WTC11 (cell line): Measurements from ENCODE around the gene FITM1. TPM values are rescaled to one million over a fixed set of nuclear protein-coding genes. Genes with fewer than 3 reads are reported as not detected.

Experiments used
- ATAC-seq: fragments of 200-7000 bp; cut with Tn5 transposase; 2 replicates; pipeline ENCODE4 v1.10.0; 2021; ENCODE audit warnings: mild to moderate bottlenecking, moderate library complexity
- CTCF ChIA-PET: fragments of 300-600 bp; sonication (Branson Sonifier 250); formaldehyde crosslinking; loops from one replicate; lab custom pipeline; 2021; ENCODE audit warnings: antibody characterized with exemption; lab: Charles Lee
- POLR2A ChIA-PET: fragments of 350-600 bp; sonication (Branson Sonifier 250); formaldehyde crosslinking; loops from one replicate; lab custom pipeline; 2021; ENCODE audit warnings: antibody characterized with exemption; lab: Charles Lee
- DNase-seq: peaks from one replicate; pipeline ENCODE4 v3.0.0; 2021; ENCODE audit warnings: low spot score
- H3K27ac Mint-ChIP-seq: 2 replicates; pipeline ENCODE4 v1.8.0; 2021; ENCODE audit warnings: mixed read lengths
- H3K27me3 Mint-ChIP-seq: 2 replicates; pipeline ENCODE4 v1.8.0; 2021; ENCODE audit warnings: low read depth, mild to moderate bottlenecking, moderate library complexity, mixed read lengths
- H3K36me3 Mint-ChIP-seq: 2 replicates; pipeline ENCODE4 v1.8.0; 2021; ENCODE audit warnings: mixed read lengths
- H3K4me1 Mint-ChIP-seq: 2 replicates; pipeline ENCODE4 v1.8.0; 2022; ENCODE audit warnings: mixed read lengths
- H3K4me3 Mint-ChIP-seq: 2 replicates; pipeline ENCODE4 v1.8.0; 2021; ENCODE audit warnings: mild to moderate bottlenecking, moderate library complexity, mixed read lengths
- H3K9me3 Mint-ChIP-seq: 2 replicates; pipeline ENCODE4 v1.8.0; 2021; ENCODE audit warnings: mixed read lengths
- CREM ChIP-seq: sonication (generic); formaldehyde crosslinking; IDR thresholded peaks from 2 replicates; pipeline ENCODE4 v1.8.1; 2022; ENCODE audit warnings: mild to moderate bottlenecking, missing genetic modification reagents, moderate library complexity
- ELF4 ChIP-seq: sonication (generic); formaldehyde crosslinking; IDR thresholded peaks from 2 replicates; pipeline ENCODE4 v1.8.1; 2022; ENCODE audit warnings: low read depth, mild to moderate bottlenecking, moderate library complexity, missing genetic modification reagents
- FOXK1 ChIP-seq: sonication (generic); formaldehyde crosslinking; IDR thresholded peaks from 2 replicates; pipeline ENCODE4 v1.8.0; 2022; ENCODE audit warnings: mild to moderate bottlenecking, moderate library complexity, missing genetic modification reagents
- FOXP1 ChIP-seq: sonication (generic); formaldehyde crosslinking; IDR thresholded peaks from 2 replicates; pipeline ENCODE4 v1.8.0; 2022; ENCODE audit warnings: missing genetic modification reagents, mild to moderate bottlenecking, moderate library complexity, borderline replicate concordance
- GABPB1 ChIP-seq: sonication (generic); formaldehyde crosslinking; IDR thresholded peaks from 2 replicates; pipeline ENCODE4 v1.8.1; 2023; ENCODE audit warnings: mild to moderate bottlenecking, missing genetic modification reagents
- IRF2 ChIP-seq: sonication (generic); formaldehyde crosslinking; IDR thresholded peaks from 2 replicates; pipeline ENCODE4 v1.8.0; 2022; ENCODE audit warnings: low read depth, missing genetic modification reagents, borderline replicate concordance
- JAZF1 ChIP-seq: fragments of 250-450 bp; sonication (Bioruptor Pico); IDR thresholded peaks from 2 replicates; pipeline ENCODE4 v1.9.0; 2021; ENCODE audit warnings: moderate library complexity, mild to moderate bottlenecking, inconsistent platforms
- MXD4 ChIP-seq: fragments of 250-450 bp; sonication (Bioruptor Pico); IDR thresholded peaks from 2 replicates; pipeline ENCODE4 v1.8.0; 2021; ENCODE audit warnings: mild to moderate bottlenecking, moderate library complexity, borderline replicate concordance
- TEAD1 ChIP-seq: sonication (generic); formaldehyde crosslinking; IDR thresholded peaks from 2 replicates; pipeline ENCODE4 v1.8.0; 2022; ENCODE audit warnings: mild to moderate bottlenecking, missing genetic modification reagents
- ZBTB21 ChIP-seq: sonication (generic); formaldehyde crosslinking; IDR thresholded peaks from 2 replicates; pipeline ENCODE4 v1.8.1; 2023; ENCODE audit warnings: mild to moderate bottlenecking, missing genetic modification reagents, borderline replicate concordance
- ZNF317 ChIP-seq: sonication (generic); formaldehyde crosslinking; IDR thresholded peaks from 2 replicates; pipeline ENCODE4 v1.8.1; 2023; ENCODE audit warnings: low read depth, mild to moderate bottlenecking, moderate library complexity, missing genetic modification reagents, borderline replicate concordance
- total RNA-seq: library from RNA; stranded (reverse); gene quantifications from 3 replicates; pipeline ENCODE4 v1.2.3, GENCODE V29; 2021
- TF ChIP-seq, protein P1 (sequence below): sonication (generic); formaldehyde crosslinking; IDR thresholded peaks from 2 replicates; pipeline ENCODE4 v1.8.0; 2022; ENCODE audit warnings: mild to moderate bottlenecking, missing genetic modification reagents
- TF ChIP-seq, protein P2 (sequence below): sonication (generic); formaldehyde crosslinking; conservative IDR thresholded peaks from 2 replicates; pipeline ENCODE4 v1.8.1; 2022; ENCODE audit warnings: mild to moderate bottlenecking, missing genetic modification reagents
- TF ChIP-seq, protein P3 (sequence below): sonication (generic); formaldehyde crosslinking; IDR thresholded peaks from 2 replicates; pipeline ENCODE4 v1.8.0; 2022; ENCODE audit warnings: mild to moderate bottlenecking, missing genetic modification reagents
- TF ChIP-seq, protein P4 (sequence below): sonication (generic); formaldehyde crosslinking; IDR thresholded peaks from 2 replicates; pipeline ENCODE4 v1.8.1; 2023; ENCODE audit warnings: mild to moderate bottlenecking, moderate library complexity, missing genetic modification reagents
- TF ChIP-seq, protein P5 (sequence below): fragments of 250-450 bp; sonication (Bioruptor Pico); IDR thresholded peaks from 2 replicates; pipeline ENCODE4 v1.9.0; 2021; ENCODE audit warnings: mild to moderate bottlenecking
- TF ChIP-seq, protein P6 (sequence below): fragments of 250-450 bp; sonication (Bioruptor Pico); IDR thresholded peaks from 2 replicates; pipeline ENCODE4 v1.8.0; 2021; ENCODE audit warnings: mild to moderate bottlenecking
- TF ChIP-seq, protein P7 (sequence below): sonication (generic); formaldehyde crosslinking; IDR thresholded peaks from 2 replicates; pipeline ENCODE4 v1.8.1; 2022; ENCODE audit warnings: mild to moderate bottlenecking, missing genetic modification reagents, moderate library complexity, borderline replicate concordance

The FITM1 gene
- total RNA-seq, 1 experiment from 2014 or later = not detected

DNA sequence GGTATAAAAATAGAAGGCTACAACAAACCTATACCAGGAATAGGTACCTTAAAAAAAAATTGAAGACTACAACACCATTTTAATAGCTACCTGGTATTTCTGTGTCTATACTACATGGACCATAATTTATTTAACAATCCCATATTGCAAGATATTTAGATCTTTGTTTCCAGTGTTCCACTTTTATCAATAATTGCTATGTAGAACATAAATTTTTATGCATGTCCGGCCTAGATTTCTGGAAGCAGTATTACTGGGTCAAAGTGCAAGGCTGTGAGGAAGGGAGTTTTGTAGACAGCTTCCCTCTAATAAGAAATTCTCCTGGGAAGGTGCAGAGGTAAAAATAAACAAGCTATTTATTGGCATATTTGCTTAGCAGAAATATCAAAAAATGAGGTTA, 19.9 kb upstream of the FITM1 start (continued):
- TF ChIP-seq, protein P1, sequence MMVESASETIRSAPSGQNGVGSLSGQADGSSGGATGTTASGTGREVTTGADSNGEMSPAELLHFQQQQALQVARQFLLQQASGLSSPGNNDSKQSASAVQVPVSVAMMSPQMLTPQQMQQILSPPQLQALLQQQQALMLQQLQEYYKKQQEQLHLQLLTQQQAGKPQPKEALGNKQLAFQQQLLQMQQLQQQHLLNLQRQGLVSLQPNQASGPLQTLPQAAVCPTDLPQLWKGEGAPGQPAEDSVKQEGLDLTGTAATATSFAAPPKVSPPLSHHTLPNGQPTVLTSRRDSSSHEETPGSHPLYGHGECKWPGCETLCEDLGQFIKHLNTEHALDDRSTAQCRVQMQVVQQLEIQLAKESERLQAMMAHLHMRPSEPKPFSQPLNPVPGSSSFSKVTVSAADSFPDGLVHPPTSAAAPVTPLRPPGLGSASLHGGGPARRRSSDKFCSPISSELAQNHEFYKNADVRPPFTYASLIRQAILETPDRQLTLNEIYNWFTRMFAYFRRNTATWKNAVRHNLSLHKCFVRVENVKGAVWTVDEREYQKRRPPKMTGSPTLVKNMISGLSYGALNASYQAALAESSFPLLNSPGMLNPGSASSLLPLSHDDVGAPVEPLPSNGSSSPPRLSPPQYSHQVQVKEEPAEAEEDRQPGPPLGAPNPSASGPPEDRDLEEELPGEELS = no peak
- TF ChIP-seq, all 79 proteins: peak for 0

DNA sequence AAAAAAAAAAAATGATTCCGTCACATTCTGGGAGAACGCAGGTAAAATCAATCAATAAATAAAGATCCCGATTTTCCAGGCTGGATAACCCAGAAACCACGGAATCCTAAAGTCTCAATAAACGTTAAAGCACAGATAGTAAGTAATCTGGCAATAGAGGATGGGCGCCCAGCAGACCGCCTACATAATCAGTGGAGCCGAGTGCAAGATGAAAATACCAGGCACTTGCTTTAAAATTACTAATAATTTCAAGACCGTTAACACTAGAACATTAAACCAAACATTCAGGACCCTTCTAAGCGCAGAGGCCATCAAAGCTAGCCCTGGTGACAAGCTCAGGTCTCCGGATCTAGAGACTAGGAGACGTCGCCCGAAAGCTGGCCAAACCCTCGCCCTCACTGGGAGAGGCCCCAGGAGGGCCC, 17.1 kb upstream of the FITM1 start:
- Mint-ChIP-seq H3K4me1 (peaks cover 22% of the 10 kb centered on the region), H3K36me3 (peaks cover 18% of the 10 kb centered on the region), H3K4me3 (peak overlapping the region; percentile 99), H3K27ac (peak overlapping the region; percentile 99), H3K27me3 (peaks cover 4% of the 10 kb centered on the region; the same call in 1 of the 2 replicates), H3K9me3 (no peaks in the 10 kb centered on the region)
- DNase-seq (no peak), ATAC-seq (no peak)
- peak; percentile 40; the same call in 1 of the 2 replicates for TF ChIP-seq ELF4 (CRISPR knock-in tag)
- TF ChIP-seq ZBTB21 (CRISPR knock-in tag) = no peak
- CTCF ChIA-PET = interaction anchor here (1.1 to 3.3 kb wide), 17 partner anchors 8 to 129 kb away, joined by 3 to 67 read pairs (median 8); partner anchors contain the start of genes CARMIL3, CHMP4A, DHRS4L2 and EMC9
- POLR2A ChIA-PET = interaction anchor here (1.8 to 3.3 kb wide), 9 partner anchors 19 to 82 kb away, joined by 5 to 44 read pairs (median 13); partner anchors contain the start of genes CARMIL3, EMC9, IRF9 and PCK2

DNA sequence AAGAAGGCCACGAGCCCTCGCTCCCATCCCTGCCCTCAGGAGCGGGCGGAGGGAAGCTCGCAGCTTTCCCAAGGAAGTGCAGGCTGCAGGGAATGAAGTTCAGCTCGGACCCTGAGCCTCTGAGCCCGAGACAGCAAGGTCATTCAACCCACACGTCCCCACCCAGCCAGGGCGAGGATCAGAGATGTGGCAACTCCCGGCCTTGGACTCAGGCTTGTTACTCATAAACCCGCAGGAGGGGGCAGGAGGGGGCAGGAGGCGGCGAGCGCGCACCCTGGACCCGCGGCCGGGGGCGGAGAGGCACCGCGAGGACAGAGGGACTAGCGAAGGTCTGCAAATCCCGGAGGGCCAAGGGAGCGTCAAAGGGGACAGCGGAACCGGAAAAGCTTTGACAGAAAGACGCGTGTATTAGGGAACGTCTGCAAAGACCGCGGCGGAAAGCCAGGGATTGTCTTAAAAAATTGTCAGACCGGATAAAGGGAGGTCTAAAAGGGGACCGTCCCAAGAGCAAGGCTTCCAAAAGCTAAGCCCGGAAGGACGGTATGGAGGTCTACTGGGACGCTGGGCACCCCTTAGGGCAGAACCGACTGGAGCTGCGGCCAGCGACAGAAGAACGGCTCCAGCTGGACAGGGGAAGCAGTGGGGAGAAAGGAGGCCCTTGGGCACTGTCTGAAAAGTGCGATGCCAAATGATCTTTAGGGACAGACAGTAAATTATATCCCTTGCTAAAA, 16.5 kb upstream of the FITM1 start:
- Mint-ChIP-seq H3K36me3 (peaks cover 24% of the 10 kb centered on the region), H3K9me3 (no peaks in the 10 kb centered on the region), H3K4me3 (peak overlapping the region; percentile 99)
- TF ChIP-seq ZBTB21 (CRISPR knock-in tag) (peak; percentile 64; the same call in 1 of the 2 replicates), JAZF1 (no peak), ZNF317 (CRISPR knock-in tag) (no peak), GABPB1 (CRISPR knock-in tag) (peak; percentile 94), IRF2 (CRISPR knock-in tag) (no peak), FOXK1 (CRISPR knock-in tag) (0 out of 2 replicates have a peak, but pooled peaks have one; percentile 23), TEAD1 (CRISPR knock-in tag) (peak; percentile 36; the same call in 1 of the 2 replicates), FOXP1 (CRISPR knock-in tag) (0 out of 2 replicates have a peak, but pooled peaks have one; percentile 29), CREM (CRISPR knock-in tag) (no peak), MXD4 (CRISPR knock-in tag) (no peak)
- TF ChIP-seq, protein P2, sequence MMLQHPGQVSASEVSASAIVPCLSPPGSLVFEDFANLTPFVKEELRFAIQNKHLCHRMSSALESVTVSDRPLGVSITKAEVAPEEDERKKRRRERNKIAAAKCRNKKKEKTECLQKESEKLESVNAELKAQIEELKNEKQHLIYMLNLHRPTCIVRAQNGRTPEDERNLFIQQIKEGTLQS (CRISPR knock-in tag) = no peak
- TF ChIP-seq, protein P3, sequence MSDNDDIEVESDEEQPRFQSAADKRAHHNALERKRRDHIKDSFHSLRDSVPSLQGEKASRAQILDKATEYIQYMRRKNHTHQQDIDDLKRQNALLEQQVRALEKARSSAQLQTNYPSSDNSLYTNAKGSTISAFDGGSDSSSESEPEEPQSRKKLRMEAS = peak; percentile 61; the same call in 1 of the 2 replicates
- TF ChIP-seq, protein P4, sequence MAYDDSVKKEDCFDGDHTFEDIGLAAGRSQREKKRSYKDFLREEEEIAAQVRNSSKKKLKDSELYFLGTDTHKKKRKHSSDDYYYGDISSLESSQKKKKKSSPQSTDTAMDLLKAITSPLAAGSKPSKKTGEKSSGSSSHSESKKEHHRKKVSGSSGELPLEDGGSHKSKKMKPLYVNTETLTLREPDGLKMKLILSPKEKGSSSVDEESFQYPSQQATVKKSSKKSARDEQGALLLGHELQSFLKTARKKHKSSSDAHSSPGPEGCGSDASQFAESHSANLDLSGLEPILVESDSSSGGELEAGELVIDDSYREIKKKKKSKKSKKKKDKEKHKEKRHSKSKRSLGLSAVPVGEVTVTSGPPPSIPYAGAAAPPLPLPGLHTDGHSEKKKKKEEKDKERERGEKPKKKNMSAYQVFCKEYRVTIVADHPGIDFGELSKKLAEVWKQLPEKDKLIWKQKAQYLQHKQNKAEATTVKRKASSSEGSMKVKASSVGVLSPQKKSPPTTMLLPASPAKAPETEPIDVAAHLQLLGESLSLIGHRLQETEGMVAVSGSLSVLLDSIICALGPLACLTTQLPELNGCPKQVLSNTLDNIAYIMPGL (CRISPR knock-in tag) = peak; percentile 63
- TF ChIP-seq, protein P5, sequence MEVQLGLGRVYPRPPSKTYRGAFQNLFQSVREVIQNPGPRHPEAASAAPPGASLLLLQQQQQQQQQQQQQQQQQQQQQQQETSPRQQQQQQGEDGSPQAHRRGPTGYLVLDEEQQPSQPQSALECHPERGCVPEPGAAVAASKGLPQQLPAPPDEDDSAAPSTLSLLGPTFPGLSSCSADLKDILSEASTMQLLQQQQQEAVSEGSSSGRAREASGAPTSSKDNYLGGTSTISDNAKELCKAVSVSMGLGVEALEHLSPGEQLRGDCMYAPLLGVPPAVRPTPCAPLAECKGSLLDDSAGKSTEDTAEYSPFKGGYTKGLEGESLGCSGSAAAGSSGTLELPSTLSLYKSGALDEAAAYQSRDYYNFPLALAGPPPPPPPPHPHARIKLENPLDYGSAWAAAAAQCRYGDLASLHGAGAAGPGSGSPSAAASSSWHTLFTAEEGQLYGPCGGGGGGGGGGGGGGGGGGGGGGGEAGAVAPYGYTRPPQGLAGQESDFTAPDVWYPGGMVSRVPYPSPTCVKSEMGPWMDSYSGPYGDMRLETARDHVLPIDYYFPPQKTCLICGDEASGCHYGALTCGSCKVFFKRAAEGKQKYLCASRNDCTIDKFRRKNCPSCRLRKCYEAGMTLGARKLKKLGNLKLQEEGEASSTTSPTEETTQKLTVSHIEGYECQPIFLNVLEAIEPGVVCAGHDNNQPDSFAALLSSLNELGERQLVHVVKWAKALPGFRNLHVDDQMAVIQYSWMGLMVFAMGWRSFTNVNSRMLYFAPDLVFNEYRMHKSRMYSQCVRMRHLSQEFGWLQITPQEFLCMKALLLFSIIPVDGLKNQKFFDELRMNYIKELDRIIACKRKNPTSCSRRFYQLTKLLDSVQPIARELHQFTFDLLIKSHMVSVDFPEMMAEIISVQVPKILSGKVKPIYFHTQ (CRISPR knock-in tag) = no peak
- TF ChIP-seq, protein P6, sequence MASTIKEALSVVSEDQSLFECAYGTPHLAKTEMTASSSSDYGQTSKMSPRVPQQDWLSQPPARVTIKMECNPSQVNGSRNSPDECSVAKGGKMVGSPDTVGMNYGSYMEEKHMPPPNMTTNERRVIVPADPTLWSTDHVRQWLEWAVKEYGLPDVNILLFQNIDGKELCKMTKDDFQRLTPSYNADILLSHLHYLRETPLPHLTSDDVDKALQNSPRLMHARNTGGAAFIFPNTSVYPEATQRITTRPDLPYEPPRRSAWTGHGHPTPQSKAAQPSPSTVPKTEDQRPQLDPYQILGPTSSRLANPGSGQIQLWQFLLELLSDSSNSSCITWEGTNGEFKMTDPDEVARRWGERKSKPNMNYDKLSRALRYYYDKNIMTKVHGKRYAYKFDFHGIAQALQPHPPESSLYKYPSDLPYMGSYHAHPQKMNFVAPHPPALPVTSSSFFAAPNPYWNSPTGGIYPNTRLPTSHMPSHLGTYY (CRISPR knock-in tag) = no peak
- TF ChIP-seq, protein P7, sequence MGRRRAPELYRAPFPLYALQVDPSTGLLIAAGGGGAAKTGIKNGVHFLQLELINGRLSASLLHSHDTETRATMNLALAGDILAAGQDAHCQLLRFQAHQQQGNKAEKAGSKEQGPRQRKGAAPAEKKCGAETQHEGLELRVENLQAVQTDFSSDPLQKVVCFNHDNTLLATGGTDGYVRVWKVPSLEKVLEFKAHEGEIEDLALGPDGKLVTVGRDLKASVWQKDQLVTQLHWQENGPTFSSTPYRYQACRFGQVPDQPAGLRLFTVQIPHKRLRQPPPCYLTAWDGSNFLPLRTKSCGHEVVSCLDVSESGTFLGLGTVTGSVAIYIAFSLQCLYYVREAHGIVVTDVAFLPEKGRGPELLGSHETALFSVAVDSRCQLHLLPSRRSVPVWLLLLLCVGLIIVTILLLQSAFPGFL = peak; percentile 19; the same call in 1 of the 2 replicates

More for the DNA sequence above, 16.5 kb upstream of the FITM1 start:
- peak; percentile 81 for DNase-seq
- H3K27me3 Mint-ChIP-seq = peaks cover 4% of the 10 kb centered on the region; the same call in 1 of the 2 replicates
- POLR2A ChIA-PET = interaction anchor here (0.6 to 3.3 kb wide), 19 partner anchors 8 to 99 kb away, joined by 3 to 44 read pairs (median 8); partner anchors contain the start of genes CARMIL3, CHMP4A, EMC9 and IPO4
- CTCF ChIA-PET = interaction anchor here (0.6 to 3.3 kb wide), 25 partner anchors 8 to 387 kb away, joined by 3 to 67 read pairs (median 6); partner anchors contain the start of genes CARMIL3, CHMP4A, CIDEB and DHRS4L2
- peak overlapping the region; percentile 99 for H3K27ac Mint-ChIP-seq
- H3K4me1 Mint-ChIP-seq = peaks cover 18% of the 10 kb centered on the region
- ATAC-seq = peak; percentile 30
